GM18861 (cell line): ENCODE measurements around the gene YTHDC1.
"Not testable (repeated sequence)": the region's sequence is repeated elsewhere in the genome, so short reads cannot be mapped to it uniquely, and the experiment has no call there.

Experiments used
- ATAC-seq: cut with Tn5 transposase; IDR thresholded peaks from one replicate; pipeline ENCODE4 v1.9.1; 2021; ENCODE audit not compliant: unreplicated experiment

YTHDC1 gene

GRCh38 chr4:68299492-68300457 lies 50.1 kb downstream of the YTHDC1 start:
- no peak for ATAC-seq

- ATAC-seq = no peak
These were observed 52.8 kb downstream of the YTHDC1 start for GRCh38 chr4:68297137-68297536.

DNA sequence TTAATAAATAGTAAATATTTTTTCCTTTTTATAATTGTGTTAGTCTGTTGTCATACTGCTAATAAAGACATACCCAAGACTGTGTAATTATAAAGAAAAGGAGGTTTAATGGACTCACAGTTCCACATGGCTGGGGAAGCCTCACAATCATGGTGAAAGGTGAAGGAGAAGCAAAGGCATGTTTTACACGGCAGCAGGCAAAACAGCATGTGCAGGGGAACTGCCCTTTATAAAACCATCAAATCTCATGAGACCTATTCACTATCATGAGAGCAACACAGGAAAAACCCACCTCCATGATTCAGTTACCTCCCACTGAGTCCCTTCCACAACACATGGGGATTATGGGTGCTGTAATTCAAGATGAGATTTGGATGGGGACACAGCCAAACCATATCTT lies 58.6 kb downstream of the YTHDC1 start:
- no peak for ATAC-seq

GRCh38 chr4:68288393-68288740 lies 61.5 kb downstream of the YTHDC1 start:
- ATAC-seq = no peak

DNA sequence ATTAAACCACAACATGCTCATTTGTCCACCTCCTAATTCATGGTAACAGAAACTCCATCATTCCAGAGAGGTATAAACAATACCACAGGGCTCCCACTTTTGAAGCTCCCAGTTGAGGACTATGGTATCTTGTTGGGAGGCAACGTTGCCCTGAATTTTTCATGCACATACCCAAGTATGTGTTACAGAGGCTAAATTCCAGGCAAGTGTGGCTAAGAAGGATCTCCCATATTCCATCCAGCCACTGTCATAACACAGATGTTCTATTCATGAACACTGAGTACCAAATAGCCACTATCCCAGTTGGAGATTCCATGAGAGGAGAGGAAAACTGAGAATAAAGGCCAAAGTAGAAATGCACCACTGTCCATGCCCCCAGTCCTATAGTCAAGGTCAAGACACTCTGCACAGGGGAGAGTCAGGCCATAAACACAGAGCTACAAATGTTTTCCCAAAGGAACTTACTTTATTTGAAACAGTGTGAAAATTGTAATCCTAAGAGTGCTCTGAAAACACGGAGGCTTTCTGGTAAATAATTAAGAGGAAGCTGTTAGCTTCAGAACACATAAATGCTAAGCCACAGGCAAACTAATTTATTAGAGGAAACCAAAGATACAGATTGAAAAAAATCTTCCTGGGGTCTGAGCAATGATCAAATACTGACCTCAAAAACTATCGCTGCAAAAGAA lies 62.0 kb downstream of the YTHDC1 start:
- no peak for ATAC-seq

DNA sequence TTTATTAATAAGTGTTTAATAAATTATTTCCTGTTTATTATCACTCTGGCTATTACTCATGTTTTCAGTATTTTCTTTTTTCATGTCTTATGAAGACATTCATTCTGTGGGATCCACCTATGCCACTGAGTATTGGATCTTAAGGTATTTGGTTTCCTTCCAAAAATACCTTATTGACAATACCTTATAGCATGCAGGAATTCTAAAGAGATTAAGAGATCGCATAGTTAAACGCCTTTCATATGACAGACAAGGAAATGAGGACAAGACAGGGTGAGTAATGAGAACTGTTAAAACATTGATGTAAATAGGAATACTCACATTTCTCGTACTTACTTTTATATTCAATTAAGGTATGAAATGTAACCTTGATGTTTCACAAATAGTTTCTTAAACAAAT lies 66.2 kb downstream of the YTHDC1 start:
- ATAC-seq = no peak

GRCh38 chr4:68283095-68283494 lies 66.8 kb downstream of the YTHDC1 start:
- ATAC-seq = no peak

DNA sequence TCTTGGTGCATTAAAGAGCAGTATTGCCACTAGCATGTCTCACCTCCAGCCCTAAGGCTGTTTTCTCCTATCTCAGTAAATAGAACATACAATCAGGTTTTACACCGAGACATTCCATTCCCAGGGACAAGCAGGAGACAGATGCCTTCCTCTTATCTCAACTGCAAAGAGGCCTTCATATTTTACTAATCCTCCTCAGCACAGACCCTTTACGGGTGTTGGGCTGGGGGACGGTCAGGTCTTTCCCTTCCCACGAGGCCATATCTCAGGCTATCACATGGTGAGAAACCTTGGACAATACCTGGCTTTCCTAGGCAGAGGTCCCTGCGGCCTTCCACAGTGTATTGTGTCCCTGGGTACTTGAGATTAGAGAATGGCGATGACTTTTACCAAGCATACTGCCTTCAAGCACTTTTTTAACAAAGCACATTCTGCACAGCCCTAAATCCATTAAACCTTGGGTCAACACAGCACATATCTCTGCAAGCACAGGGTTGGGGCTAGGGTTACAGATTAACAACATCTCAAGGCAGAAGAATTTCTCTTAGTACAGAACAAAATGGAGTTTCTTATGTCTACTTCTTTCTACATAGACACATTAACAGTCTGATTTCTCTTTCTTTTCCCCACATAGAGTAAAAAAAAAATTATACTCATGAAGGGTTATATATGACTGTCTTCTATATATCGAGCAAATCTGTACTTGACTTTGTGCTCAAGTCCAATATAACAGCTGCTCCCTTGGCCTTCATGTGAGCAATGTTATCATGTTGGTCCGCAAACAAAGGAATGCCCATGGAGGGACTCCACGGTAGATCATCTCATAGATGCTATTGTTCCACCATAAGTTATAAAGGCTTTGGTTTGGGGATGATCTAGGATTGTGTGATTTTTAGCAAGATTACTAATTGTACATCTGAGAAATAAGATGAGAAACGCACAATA lies 67.8 kb downstream of the YTHDC1 start:
- ATAC-seq = not testable (repeated sequence)

- ATAC-seq = no peak
These were observed 71.9 kb downstream of the YTHDC1 start for GRCh38 chr4:68278029-68278428.

DNA sequence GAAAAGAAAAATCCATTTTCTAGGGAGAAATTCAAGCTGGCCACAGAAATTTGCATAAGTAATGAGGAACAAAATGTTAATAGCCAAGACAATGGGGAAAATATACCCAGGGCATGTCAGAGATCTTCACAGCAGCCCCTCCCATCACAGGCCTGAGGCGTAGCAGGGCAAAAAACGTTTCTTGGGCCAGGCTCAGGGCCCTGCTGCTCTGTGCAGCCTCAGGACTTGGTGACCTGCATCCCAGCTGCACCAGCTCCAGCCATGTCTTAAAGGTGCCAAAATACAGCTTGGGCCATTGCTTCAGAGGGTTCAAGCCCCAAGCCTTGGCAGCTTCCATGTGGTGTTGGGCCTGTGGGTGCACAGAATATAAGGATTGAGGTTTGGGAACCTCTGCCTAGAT lies 72.3 kb downstream of the YTHDC1 start:
- no peak for ATAC-seq

DNA sequence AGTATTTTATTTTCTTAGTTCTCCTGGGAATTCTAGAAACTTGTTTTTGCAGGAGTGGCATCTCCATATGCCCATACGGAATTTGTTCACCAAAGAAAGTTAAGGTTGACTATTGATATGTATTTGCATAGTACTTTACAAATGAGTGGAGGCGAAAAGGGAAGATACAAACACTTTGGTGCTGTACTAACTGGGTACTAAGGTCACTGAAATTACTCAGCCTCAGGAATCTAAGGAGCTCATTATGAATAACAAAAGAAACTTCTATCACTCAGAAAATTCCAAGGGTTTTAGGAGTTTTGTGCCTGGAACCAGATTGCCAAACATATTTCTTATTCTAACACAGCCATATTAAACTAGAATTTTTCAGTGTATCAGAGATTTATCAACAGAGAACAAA lies 77.0 kb downstream of the YTHDC1 start:
- no peak for ATAC-seq

DNA sequence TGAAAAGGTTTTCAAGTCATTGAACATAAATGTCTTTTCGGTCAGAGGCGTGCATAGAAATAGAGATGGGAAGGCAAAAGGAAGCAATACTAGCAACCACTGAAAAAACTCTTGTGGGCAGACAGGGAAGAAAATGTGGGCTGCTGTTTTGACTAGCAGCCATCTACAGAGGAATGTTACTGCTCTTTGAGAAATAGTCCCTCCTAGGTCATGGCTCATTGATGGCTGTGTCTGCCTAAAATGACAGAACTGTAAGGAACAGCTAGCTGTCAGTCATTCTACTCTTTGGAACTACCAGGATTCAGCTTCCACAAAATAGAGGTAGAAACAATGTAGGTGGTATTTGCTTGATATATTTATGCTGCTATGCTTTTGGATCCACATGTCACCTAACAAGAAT lies 77.5 kb downstream of the YTHDC1 start:
- ATAC-seq = peak; percentile 42

DNA sequence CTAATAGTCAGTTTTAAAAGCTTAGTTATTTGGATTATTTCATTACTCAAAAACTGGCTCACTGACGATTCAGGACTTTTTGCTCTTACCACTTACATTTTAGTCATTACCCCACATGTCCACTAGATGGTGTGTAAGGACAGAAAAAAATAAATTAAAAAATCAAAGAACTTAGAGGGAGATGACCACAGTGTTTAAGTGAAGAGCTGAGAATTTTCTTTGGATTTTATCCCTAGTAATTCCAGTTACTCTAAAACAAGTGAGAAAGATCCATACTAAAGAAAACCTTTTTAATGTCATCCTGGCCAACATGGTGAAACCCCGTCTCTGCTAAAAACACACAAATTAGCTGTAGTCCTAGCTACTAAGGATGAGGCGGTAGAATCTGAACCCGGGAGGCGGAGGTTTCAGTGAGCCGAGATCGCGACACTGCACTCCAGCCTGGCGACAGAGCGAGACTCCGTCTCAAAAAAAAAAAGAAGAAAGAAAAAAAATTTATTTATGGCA lies 78.0 kb downstream of the YTHDC1 start:
- ATAC-seq = peak; percentile 67

DNA sequence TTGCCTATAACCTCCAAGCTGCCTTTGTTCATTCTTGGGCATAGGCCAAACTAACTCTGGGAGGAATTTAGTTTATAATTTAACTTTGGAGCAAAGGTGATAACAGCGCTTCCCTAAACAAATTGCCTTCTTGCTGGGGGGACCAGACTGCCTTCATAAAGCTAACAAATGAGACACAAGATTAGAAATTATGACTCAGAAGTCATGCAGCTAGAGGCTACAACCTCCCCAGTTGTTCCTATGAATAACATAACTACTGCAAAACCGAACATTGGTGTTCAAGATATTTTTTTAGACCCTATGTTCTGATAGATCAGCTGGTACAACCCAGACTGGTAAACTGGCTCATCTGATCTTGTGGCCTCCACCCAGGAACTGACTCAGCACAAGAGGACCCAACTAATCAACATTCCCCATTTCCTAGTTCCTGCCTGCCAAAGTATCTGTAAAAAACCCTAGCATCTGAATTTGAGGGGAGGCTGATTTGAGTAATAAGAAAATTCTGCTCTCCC lies 82.4 kb downstream of the YTHDC1 start:
- no peak for ATAC-seq

- ATAC-seq = no peak
These were observed 84.9 kb downstream of the YTHDC1 start for GRCh38 chr4:68264875-68265565.
